NB4 (cell line): ENCODE measurements around the gene CTCF.

Source experiments
- CTCF ChIP-seq: IDR thresholded peaks from one replicate; pipeline ENCODE4 v1.5.1; 2012; ENCODE audit warnings: low read depth, low read length
- MAX ChIP-seq: IDR thresholded peaks from 2 replicates; pipeline ENCODE4 v1.6.1; 2011; ENCODE audit warnings: low read depth, low read length
- MYC ChIP-seq: IDR thresholded peaks from 2 replicates; pipeline ENCODE4 v1.6.1; 2011; ENCODE audit warnings: low read depth, low read length
- POLR2A ChIP-seq: IDR thresholded peaks from 2 replicates; pipeline ENCODE4 v1.6.1; 2011; ENCODE audit warnings: mild to moderate bottlenecking; ENCODE audit not compliant: insufficient read length; ENCODE audit errors: extremely low read depth

GRCh38 chr16:67543582-67543981 is 18.7 kb upstream of the CTCF start:
- no peak for TF ChIP-seq CTCF
- no peak for TF ChIP-seq POLR2A
- no peak for TF ChIP-seq MYC
- TF ChIP-seq MAX: no peak
